ENCODE measurements around the gene LYSMD2. TPM values are rescaled to one million over a fixed set of nuclear protein-coding genes. Genes with fewer than 3 reads are reported as not detected.

LYSMD2 gene
- total RNA-seq, 1 donor from 2014 or later, result 21.8 TPM

Other genes starting within 250 kb of the LYSMD2 start
- gene DMXL2, start 114.9 kb downstream of the LYSMD2 start, total RNA-seq, result 148 TPM
- 30.6 TPM for gene SCG3, start 56.2 kb downstream of the LYSMD2 start, total RNA-seq
- gene TMOD2, start 13.9 kb upstream of the LYSMD2 start, total RNA-seq, result 241 TPM
- gene TMOD3, start 92.0 kb upstream of the LYSMD2 start, total RNA-seq, result 81.7 TPM
- 42.1 TPM for gene LEO1, start 234.1 kb upstream of the LYSMD2 start, total RNA-seq

Measured in occipital lobe (tissue), 1 donor.